HG02642 (cell line): Measurements from ENCODE around the gene LRRTM3.

ENCODE experiments used
- ATAC-seq: cut with Tn5 transposase; IDR thresholded peaks from one replicate; pipeline ENCODE4 v1.9.1; 2021; ENCODE audit warnings: mild to moderate bottlenecking; ENCODE audit not compliant: unreplicated experiment, poor library complexity

The LRRTM3 gene

DNA sequence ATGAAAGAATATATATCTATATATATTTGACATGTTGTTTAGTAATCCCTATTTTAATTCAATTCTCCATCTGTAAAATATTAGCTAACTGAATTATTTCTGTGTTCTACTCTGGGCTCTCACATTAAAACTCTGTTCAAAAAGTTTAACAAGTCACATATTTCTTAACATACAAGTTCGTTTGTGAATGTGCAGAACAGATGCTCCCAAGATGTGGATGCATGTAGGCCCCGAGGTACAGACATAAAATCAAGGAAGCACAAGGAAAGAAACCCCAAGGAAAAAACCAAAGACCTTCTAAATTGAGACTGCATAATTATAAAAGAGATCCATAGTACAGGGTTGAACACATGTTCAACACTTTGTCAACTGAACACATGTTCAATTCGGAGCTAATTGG is 175.1 kb downstream of the LRRTM3 start:
- ATAC-seq, result no peak

DNA sequence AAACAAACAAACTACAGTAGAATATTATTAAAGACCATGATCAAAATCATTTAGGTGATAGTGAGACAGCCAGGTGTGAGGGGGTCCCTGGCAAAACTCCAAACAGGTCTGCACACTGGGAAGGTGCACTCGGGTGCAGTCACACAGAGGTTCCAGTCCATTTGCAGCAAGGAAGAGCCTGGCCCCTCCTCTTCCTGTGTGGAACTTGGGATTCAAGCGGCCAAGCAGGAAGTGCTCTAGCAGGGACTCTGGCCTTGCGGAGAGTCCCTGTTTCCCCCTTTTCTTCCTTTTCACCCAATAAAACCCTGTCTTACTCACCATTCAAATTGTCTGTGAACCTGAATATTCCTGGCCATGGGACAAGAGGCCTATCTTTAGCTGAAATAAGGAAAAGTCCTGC is 181.8 kb downstream of the LRRTM3 start:
- ATAC-seq, result no peak

DNA sequence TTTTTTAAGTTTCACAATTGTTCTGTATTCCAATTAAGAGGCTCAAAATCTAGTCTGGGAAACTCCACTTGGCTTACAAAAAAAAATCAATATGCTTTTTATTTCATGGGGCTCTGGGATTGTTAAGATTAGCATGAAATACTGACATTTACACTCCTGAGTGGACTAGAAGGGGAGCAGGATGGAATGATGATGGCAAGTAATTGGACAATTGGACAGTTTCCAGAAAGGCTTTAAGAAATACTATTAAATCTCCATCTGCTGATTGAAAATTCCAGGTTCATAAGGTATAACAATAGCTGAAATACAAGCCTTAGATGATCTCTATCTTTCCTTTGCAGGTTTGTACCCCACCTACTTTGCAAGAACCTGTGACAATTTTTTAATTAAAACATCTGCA is 184.4 kb downstream of the LRRTM3 start:
- ATAC-seq, result no peak

DNA sequence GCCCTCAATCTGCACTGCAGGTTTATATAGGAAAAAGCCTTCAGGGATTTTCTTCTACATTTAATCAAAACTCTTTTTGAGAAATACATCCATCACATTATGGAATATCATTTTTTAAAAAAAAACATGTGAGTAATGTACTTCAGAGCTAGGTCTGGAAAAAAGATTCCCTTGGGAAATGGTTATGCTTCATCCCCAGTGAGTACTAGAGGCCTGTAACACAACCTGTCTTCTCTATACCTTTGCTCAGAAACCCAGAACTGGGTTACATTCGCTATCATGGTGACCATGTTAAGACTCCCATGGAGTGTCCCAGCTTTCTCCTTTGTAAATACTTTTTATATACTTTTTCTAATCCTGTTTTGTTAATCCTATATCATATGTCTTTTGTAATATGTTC is 186.9 kb downstream of the LRRTM3 start:
- no peak for ATAC-seq

DNA sequence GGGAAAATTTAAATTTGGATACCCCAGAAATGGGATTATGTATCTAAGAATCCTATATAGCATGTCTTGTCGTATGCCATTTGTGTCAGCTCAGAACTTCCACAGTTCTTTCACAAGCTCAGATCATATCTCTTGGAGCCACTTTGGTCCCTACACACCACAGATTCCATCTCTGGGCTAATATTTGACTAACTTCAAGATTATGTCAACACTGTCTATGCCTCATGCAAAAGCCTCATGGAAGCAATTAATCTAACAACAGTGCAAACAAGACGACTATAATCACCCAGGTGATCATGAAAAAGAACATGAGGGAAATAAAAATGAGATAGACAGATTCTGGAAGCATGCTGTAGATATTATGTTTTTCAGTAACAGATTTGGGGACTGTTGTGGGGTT is 189.1 kb downstream of the LRRTM3 start:
- ATAC-seq, result no peak

DNA sequence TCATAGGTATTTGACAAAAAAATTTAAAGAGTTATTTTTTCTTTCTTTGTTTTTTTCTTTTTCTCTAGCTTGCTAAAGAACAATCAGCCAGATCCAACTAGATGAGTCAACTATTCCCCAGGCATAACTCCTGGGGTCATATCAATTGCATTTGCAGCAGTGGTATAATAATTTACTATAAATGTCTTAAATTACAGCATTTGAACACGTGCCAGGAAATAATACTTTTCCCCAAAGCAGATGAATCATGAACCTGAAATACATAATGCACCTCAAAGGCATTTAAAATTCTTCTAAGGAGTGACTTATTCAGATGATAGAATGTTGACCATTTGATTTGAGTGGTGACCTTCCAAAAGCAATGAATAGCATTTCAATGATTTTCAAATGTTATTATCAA is 190.1 kb downstream of the LRRTM3 start:
- no peak for ATAC-seq

DNA sequence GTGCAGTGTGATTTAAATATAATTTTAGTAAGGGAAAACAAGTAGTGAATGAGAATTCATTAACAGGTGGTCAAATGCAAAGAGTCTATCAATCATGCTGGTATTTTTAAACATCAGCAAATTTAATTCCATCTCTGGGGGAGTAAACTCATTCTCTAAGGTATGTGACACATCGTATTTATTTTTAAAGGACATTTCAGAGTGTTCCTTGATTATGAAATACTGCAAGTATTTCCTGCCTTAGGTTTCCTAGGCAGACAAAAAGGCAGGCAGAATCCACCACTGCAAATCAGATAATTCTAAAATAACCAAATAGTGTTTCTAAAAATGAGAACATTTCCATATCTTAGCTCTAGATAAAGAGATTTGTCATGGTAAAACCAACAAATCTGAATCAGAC is 193.8 kb downstream of the LRRTM3 start:
- ATAC-seq, result no peak

DNA sequence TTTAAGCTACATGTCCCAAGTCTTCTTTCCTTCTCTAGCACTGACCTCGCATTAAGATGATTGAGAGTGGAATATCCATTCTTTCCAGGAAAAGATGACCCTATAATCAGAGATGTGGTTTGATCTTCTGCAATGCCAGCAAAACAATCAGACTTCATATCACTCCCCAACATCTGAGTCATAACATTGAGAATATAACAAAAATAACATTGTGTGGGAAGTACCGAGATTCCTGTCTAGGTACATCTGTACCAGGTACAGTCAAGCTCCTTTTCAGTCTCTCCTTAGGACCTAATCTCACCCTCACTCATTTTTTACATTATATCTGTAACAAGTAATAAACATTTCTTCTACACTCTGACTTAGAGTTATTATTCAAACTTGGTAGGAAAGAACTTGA is 201.6 kb downstream of the LRRTM3 start:
- ATAC-seq, result no peak

DNA sequence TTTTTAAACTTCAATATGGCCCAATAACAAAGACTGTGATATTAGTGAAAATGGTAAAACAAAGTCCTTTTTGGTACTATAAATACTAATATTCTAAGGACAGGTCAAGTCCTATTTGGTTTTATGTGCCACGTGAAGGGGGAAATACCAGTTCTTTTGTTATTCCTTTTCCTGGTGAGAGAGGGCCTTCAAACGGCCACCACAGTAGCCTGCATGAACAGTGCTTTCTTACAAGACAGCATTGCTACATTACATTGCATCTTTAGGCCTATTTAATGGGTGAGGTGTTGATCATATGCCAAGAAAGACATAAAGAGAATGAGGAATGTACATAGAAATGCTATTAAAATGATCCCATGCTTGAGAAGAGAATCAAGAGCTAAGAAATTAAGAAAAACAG is 214.8 kb downstream of the LRRTM3 start:
- no peak for ATAC-seq

DNA sequence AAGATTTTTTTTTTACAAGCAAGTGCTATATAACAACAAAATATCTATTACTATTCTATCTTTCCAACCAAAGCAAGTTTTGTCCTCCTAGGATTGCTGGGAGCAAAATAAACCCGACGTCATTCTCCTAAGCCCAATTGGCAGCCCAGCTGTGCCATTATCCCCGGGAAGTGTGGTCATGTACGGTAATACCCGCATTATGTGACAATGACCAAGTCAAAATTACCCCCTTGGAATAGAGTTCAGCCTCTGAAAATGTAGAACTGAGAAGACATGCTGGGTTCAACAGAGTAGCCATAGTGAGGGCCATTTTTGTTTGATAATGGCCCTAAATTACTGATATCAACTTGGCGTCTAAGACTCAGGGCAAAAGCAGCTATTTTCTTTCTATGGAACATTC is 215.5 kb downstream of the LRRTM3 start:
- no peak for ATAC-seq

DNA sequence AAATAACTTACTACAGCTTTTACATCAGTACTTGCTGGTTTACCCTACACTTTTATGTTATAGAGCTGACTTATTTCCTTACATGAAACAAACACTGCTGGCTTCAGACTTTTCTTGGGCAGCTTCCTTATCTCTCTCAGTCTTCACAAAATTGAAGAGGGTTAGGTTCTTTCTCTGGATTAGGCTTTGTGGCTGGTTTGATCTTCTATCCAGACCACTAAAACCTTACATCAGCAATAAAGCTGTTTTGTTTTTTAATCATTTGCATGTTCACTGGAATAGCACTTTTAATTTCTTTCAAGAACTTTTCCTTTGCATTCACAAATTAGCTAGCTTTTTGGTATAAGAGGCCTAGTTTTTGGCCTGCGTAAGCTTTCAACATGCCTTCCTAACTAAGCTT is 218.7 kb downstream of the LRRTM3 start:
- no peak for ATAC-seq
